ENCODE data around the gene NDUFS6. TPM values are rescaled to one million over a fixed set of nuclear protein-coding genes. Genes with fewer than 3 reads are reported as not detected.

Gene NDUFS6
- total and polyA plus RNA-seq, 2 of the 8 experiments (the other 6 are each of a cell fraction or from before 2014, with no cell fraction given), result 72.7 to 191 TPM

GRCh38 chr5:1764606-1764960, 36.6 kb upstream of the NDUFS6 start:
- no peak overlapping the region for H3K18ac ChIP-seq (ENCODE audit: extremely low read depth, low read length)
- no peak for FAIRE-seq
- no peaks in the 10 kb centered on the region for H3K9me3 ChIP-seq (ENCODE audit: insufficient read depth in 2 of 2, low read depth in 1 of 2, low read length in 1 of 2)
- H2BK120ac ChIP-seq (replicated peaks; ENCODE audit: low read depth, low read length), result no peak overlapping the region
- peaks cover 0 to 6% (median 0%) of the 10 kb centered on the region in 4 experiments; a peak in 5 of 7 replicates for H3K4me1 ChIP-seq (replicated peaks in 1 of 4; ENCODE audit: control insufficient read depth in 3 of 4, insufficient read depth in 4 of 4, low read length in 3 of 4)
- H3K4me3 ChIP-seq (ENCODE audit: extremely low read depth in 1 of 4, insufficient read depth in 2 of 4, low read depth in 3 of 4, low read length in 4 of 4), result no peak overlapping the region
- POLR2A ChIA-PET (ENCODE audit: partially characterized antibody), result no interaction called here
- H3K9ac ChIP-seq (replicated peaks in 1 of 4; ENCODE audit: extremely low read depth in 1 of 4, low read depth in 3 of 4, low read length in 3 of 4), result no peak overlapping the region
- CTCF ChIA-PET (ENCODE audit: partially characterized antibody), result interaction anchor here (0.7 to 4.7 kb wide), 24 partner anchors 8 to 355 kb away, joined by 3 to 27 read pairs (median 6); no protein-coding TSS in a partner anchor
- no peak overlapping the region for H3K4ac ChIP-seq (replicated peaks; ENCODE audit: insufficient read length, low read depth, low read length)
- H2BK12ac ChIP-seq (ENCODE audit: low read depth, low read length), result no peak overlapping the region
- no peak overlapping the region for H4K5ac ChIP-seq (ENCODE audit: insufficient read length, low read depth, low read length)
- H3K4me2 ChIP-seq (ENCODE audit: insufficient read depth in 1 of 2, low read depth in 2 of 2, low read length in 2 of 2), result no peak overlapping the region
- H3K56ac ChIP-seq (replicated peaks; ENCODE audit: insufficient read length, low read depth, low read length), result no peak overlapping the region
- TF ChIP-seq, protein P1, sequence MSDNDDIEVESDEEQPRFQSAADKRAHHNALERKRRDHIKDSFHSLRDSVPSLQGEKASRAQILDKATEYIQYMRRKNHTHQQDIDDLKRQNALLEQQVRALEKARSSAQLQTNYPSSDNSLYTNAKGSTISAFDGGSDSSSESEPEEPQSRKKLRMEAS (IDR thresholded peaks at IDR 0.05), result no peak
- TF ChIP-seq MAFK (IDR thresholded peaks at IDR 0.05; ENCODE audit: low read depth, low read length), result no peak
- no peak for TF ChIP-seq SP1 (IDR thresholded peaks at IDR 0.05; ENCODE audit: low read depth, low read length)
- H2BK15ac ChIP-seq (ENCODE audit: low read length), result no peak overlapping the region
- 93% methylated on average over 11 of the region's 11 CpGs; no CpG with 5 or more reads in 1 of the 2 experiments for WGBS, 2 experiments (ENCODE audit: extremely low coverage in 1 of 2, insufficient coverage in 1 of 2, insufficient read length in 1 of 2, insufficient replicate concordance in 2 of 2, low coverage in 1 of 2, low lambda C conversion rate in 2 of 2, missing lambda C conversion rate in 1 of 2)
- no peak overlapping the region for H2BK20ac ChIP-seq (ENCODE audit: low read length)
- no peaks in the 10 kb centered on the region for H3K79me2 ChIP-seq (ENCODE audit: control insufficient read depth in 1 of 2, insufficient read depth in 2 of 2, low read length in 2 of 2)
- H4K8ac ChIP-seq (ENCODE audit: extremely low read depth, insufficient read depth, low read length), result no peak overlapping the region
- H4K91ac ChIP-seq (replicated peaks; ENCODE audit: insufficient read length, low read length), result no peak overlapping the region
- H4K20me1 ChIP-seq (replicated peaks in 1 of 2; ENCODE audit: control insufficient read depth in 1 of 2, insufficient read depth in 2 of 2, low read length in 2 of 2), result no peaks in the 10 kb centered on the region
- H3K79me1 ChIP-seq (ENCODE audit: low read depth, low read length), result no peaks in the 10 kb centered on the region
- no peaks in the 10 kb centered on the region; a peak in 1 of 7 replicates for H3K27me3 ChIP-seq (replicated peaks in 1 of 4; ENCODE audit: control insufficient read depth in 3 of 4, extremely low read depth in 1 of 4, insufficient read depth in 3 of 4, low read length in 3 of 4)
- no peaks in the 10 kb centered on the region for H3K36me3 ChIP-seq (ENCODE audit: control insufficient read depth in 2 of 4, insufficient read depth in 4 of 4, low read length in 3 of 4)
- no peak overlapping the region for H2BK5ac ChIP-seq (ENCODE audit: low read depth, low read length)
- H2AK5ac ChIP-seq (ENCODE audit: low read depth, low read length), result no peak overlapping the region
- no peak overlapping the region for H2AFZ ChIP-seq (ENCODE audit: low read length)
- no peak overlapping the region for H3K14ac ChIP-seq (ENCODE audit: insufficient read length)
- no peak overlapping the region for H3K27ac ChIP-seq (ENCODE audit: low read depth, low read length)
- no peak overlapping the region for H3K23ac ChIP-seq (ENCODE audit: insufficient read length)
- DNase-seq (ENCODE audit: low read depth in 1 of 2, low spot score in 2 of 2), result peak in 1 of 2 experiments; percentile 45
- no peaks in the 10 kb centered on the region for H3K23me2 ChIP-seq (ENCODE audit: low read depth, low read length)
